Ishikawa (cell line): ENCODE measurements around the gene UFM1.

Experiments used
- CREB1 ChIP-seq: IDR thresholded peaks from 2 replicates; pipeline ENCODE4 v1.6.1; 2012; ENCODE audit warnings: low read depth
- EGR1 ChIP-seq: IDR thresholded peaks from 2 replicates; pipeline ENCODE4 v1.6.1; 2012
- EP300 ChIP-seq: IDR thresholded peaks from 2 replicates; pipeline ENCODE4 v1.6.1; 2012; ENCODE audit warnings: borderline replicate concordance
- NFIC ChIP-seq: IDR thresholded peaks from 2 replicates; pipeline ENCODE4 v1.6.1; 2012
- REST ChIP-seq: IDR thresholded peaks from 2 replicates; pipeline ENCODE4 v1.6.1; 2012; ENCODE audit warnings: low read depth, mild to moderate bottlenecking
- TAF1 ChIP-seq: IDR thresholded peaks from 2 replicates; pipeline ENCODE4 v1.6.1; 2012; ENCODE audit warnings: low read depth, mild to moderate bottlenecking
- YY1 ChIP-seq: IDR thresholded peaks from 2 replicates; pipeline ENCODE4 v1.6.1; 2012; ENCODE audit warnings: low read depth
- TF ChIP-seq, protein P1 (sequence below): IDR thresholded peaks from 2 replicates; pipeline ENCODE4 v1.6.1; 2012

DNA sequence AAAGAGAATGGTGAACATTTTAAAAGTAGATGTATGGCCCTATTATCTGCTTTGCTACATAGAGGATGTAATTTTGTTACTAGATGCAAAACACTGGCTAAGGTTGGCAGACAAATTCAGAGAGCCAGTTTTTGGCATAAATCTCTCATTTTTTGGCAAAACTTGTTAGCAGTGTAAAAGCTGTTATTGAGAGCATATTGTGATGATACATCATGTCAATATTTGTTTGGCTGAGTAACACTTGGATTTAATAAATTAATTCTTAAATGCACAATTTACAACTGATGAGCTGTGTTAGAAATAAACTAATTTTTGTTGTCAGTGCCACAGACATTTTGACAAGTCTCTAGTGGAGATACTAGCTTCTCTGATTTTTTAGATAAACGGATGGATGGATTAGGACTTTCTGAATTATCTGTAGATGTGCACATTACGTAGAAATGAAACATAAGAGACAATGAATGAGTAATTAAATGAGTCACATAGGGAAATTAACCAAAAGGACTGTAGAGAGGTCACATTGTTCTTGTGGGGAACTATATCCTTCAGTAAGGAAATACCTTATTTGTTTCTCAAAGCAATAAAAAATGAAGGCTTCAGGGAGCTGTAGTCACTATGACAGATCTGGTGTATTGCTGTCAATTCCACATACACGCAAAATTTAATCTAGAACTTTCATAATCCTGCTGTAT lies 17.4 kb downstream of the UFM1 start:
- TF ChIP-seq TAF1 (no peak), NFIC (no peak), EP300 (no peak), REST (no peak), YY1 (no peak), CREB1 (no peak), EGR1 (no peak)
- TF ChIP-seq, protein P1, sequence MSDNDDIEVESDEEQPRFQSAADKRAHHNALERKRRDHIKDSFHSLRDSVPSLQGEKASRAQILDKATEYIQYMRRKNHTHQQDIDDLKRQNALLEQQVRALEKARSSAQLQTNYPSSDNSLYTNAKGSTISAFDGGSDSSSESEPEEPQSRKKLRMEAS: no peak
